GM12892 (cell line): Measurements from ENCODE around the gene AGPS.
"Not testable (repeated sequence)": the region's sequence is repeated elsewhere in the genome, so short reads cannot be mapped to it uniquely, and the experiment has no call there.

ENCODE experiments used
- DNase-seq: peaks from one replicate; pipeline ENCODE4 v3.0.0; 2011; ENCODE audit not compliant: insufficient read length
- FAIRE-seq: peaks from 2 replicates; lab custom pipeline; 2011; peaks lifted over from hg19 to GRCh38; lab: Jason Lieb, UNC
- POLR2A ChIP-seq: IDR thresholded peaks from 2 replicates; pipeline ENCODE4 v1.6.1; 2011; ENCODE audit warnings: low read depth, low read length, control low read depth
- POLR2AphosphoS5 ChIP-seq: IDR thresholded peaks from 2 replicates; pipeline ENCODE4 v1.6.1; 2011; ENCODE audit warnings: low read depth, low read length, control low read depth
- TAF1 ChIP-seq: IDR thresholded peaks from 2 replicates; pipeline ENCODE4 v1.6.1; 2011; ENCODE audit warnings: low read depth, mild to moderate bottlenecking, control low read depth, low read length, borderline replicate concordance

AGPS gene

GRCh38 chr2:177405029-177405692 is 12.6 kb downstream of the AGPS start:
- TF ChIP-seq POLR2AphosphoS5 = no peak
- no peak for TF ChIP-seq POLR2A
- no peak for TF ChIP-seq TAF1
- FAIRE-seq (no peak), DNase-seq (no peak)

- DNase-seq = no peak
- no peak for FAIRE-seq
- TF ChIP-seq TAF1 = no peak
- TF ChIP-seq POLR2AphosphoS5 = no peak
- TF ChIP-seq POLR2A = no peak
These were observed 13.6 kb downstream of the AGPS start for GRCh38 chr2:177406182-177406581.

GRCh38 chr2:177407031-177407430 is 14.5 kb downstream of the AGPS start:
- FAIRE-seq = no peak

GRCh38 chr2:177410629-177411028 is 18.1 kb downstream of the AGPS start:
- not testable (repeated sequence) for DNase-seq, FAIRE-seq

More at GRCh38 chr2:177407031-177407430, 14.5 kb downstream of the AGPS start:
- DNase-seq = no peak
- TF ChIP-seq POLR2AphosphoS5 (no peak), POLR2A (no peak), TAF1 (no peak)

- FAIRE-seq = no peak
- no peak for DNase-seq
- TF ChIP-seq POLR2A = no peak
- no peak for TF ChIP-seq POLR2AphosphoS5
- TF ChIP-seq TAF1 = no peak
These were observed 21.1 kb downstream of the AGPS start for GRCh38 chr2:177413703-177414102.

- no peak for FAIRE-seq
- TF ChIP-seq TAF1 (no peak), POLR2AphosphoS5 (no peak), POLR2A (no peak)
- DNase-seq = no peak
These were observed 26.7 kb downstream of the AGPS start for GRCh38 chr2:177419274-177419673.

- DNase-seq (no peak), FAIRE-seq (no peak)
- TF ChIP-seq TAF1 (no peak), POLR2A (no peak), POLR2AphosphoS5 (no peak)
These were observed 29.7 kb downstream of the AGPS start for GRCh38 chr2:177422271-177422670.

GRCh38 chr2:177424120-177424519 is 31.5 kb downstream of the AGPS start:
- not testable (repeated sequence) for DNase-seq, FAIRE-seq

GRCh38 chr2:177424620-177425019 is 32.0 kb downstream of the AGPS start:
- DNase-seq, FAIRE-seq: not testable (repeated sequence)

GRCh38 chr2:177427316-177427715 is 34.7 kb downstream of the AGPS start:
- no peak for TF ChIP-seq POLR2AphosphoS5
- TF ChIP-seq POLR2A = no peak
- TF ChIP-seq TAF1 = no peak
- FAIRE-seq = no peak

GRCh38 chr2:177427936-177428335 is 35.4 kb downstream of the AGPS start:
- not testable (repeated sequence) for FAIRE-seq, DNase-seq

More at GRCh38 chr2:177427316-177427715, 34.7 kb downstream of the AGPS start:
- no peak for DNase-seq

- FAIRE-seq = no peak
- DNase-seq = no peak
- TF ChIP-seq POLR2A (no peak), POLR2AphosphoS5 (no peak), TAF1 (no peak)
These were observed 37.2 kb downstream of the AGPS start for GRCh38 chr2:177429688-177430325.

GRCh38 chr2:177430411-177430810 is 37.8 kb downstream of the AGPS start:
- FAIRE-seq (no peak), DNase-seq (no peak)
- TF ChIP-seq POLR2A (no peak), TAF1 (no peak), POLR2AphosphoS5 (no peak)

- DNase-seq, FAIRE-seq: not testable (repeated sequence)
These were observed 38.6 kb downstream of the AGPS start for GRCh38 chr2:177431111-177431725.
